WTC11 (cell line): ENCODE results near the gene EPHA6. TPM values are rescaled to one million over a fixed set of nuclear protein-coding genes. Genes with fewer than 3 reads are reported as not detected.
A peak's percentile ranks its signal among the peaks of the same experiment; 100 is the strongest.

Experiments used
- ATAC-seq: fragments of 200-7000 bp; cut with Tn5 transposase; 2 replicates; pipeline ENCODE4 v1.10.0; 2021; ENCODE audit warnings: mild to moderate bottlenecking, moderate library complexity
- CTCF ChIA-PET: fragments of 300-600 bp; sonication (Branson Sonifier 250); formaldehyde crosslinking; loops from one replicate; lab custom pipeline; 2021; ENCODE audit warnings: antibody characterized with exemption; lab: Charles Lee
- POLR2A ChIA-PET: fragments of 350-600 bp; sonication (Branson Sonifier 250); formaldehyde crosslinking; loops from one replicate; lab custom pipeline; 2021; ENCODE audit warnings: antibody characterized with exemption; lab: Charles Lee
- DNase-seq: peaks from one replicate; pipeline ENCODE4 v3.0.0; 2021; ENCODE audit warnings: low spot score
- H3K27ac Mint-ChIP-seq: 2 replicates; pipeline ENCODE4 v1.8.0; 2021; ENCODE audit warnings: mixed read lengths
- H3K27me3 Mint-ChIP-seq: 2 replicates; pipeline ENCODE4 v1.8.0; 2021; ENCODE audit warnings: low read depth, mild to moderate bottlenecking, moderate library complexity, mixed read lengths
- H3K36me3 Mint-ChIP-seq: 2 replicates; pipeline ENCODE4 v1.8.0; 2021; ENCODE audit warnings: mixed read lengths
- H3K4me1 Mint-ChIP-seq: 2 replicates; pipeline ENCODE4 v1.8.0; 2022; ENCODE audit warnings: mixed read lengths
- H3K4me3 Mint-ChIP-seq: 2 replicates; pipeline ENCODE4 v1.8.0; 2021; ENCODE audit warnings: mild to moderate bottlenecking, moderate library complexity, mixed read lengths
- H3K9me3 Mint-ChIP-seq: 2 replicates; pipeline ENCODE4 v1.8.0; 2021; ENCODE audit warnings: mixed read lengths
- ATF3 ChIP-seq: sonication (generic); formaldehyde crosslinking; conservative IDR thresholded peaks from 2 replicates; pipeline ENCODE4 v1.8.1; 2022; ENCODE audit warnings: mild to moderate bottlenecking, missing genetic modification reagents
- EMX1 ChIP-seq: fragments of 250-450 bp; sonication (Bioruptor Pico); IDR thresholded peaks from 2 replicates; pipeline ENCODE4 v1.8.0; 2021; ENCODE audit warnings: mild to moderate bottlenecking
- ESRRA ChIP-seq: sonication (generic); formaldehyde crosslinking; IDR thresholded peaks from 2 replicates; pipeline ENCODE4 v1.8.1; 2022; ENCODE audit warnings: mild to moderate bottlenecking, missing genetic modification reagents, borderline replicate concordance
- GRHL2 ChIP-seq: fragments of 250-450 bp; sonication (Bioruptor Pico); IDR thresholded peaks from 2 replicates; pipeline ENCODE4 v1.8.0; 2022; ENCODE audit warnings: mild to moderate bottlenecking, moderate library complexity; ENCODE audit not compliant: insufficient replicate concordance, severe bottlenecking
- MYBL2 ChIP-seq: sonication (generic); formaldehyde crosslinking; IDR thresholded peaks from 2 replicates; pipeline ENCODE4 v1.8.1; 2023; ENCODE audit warnings: mild to moderate bottlenecking, moderate library complexity, missing genetic modification reagents
- NFE2L1 ChIP-seq: sonication (generic); formaldehyde crosslinking; IDR thresholded peaks from 2 replicates; pipeline ENCODE4 v1.8.1; 2023; ENCODE audit warnings: missing genetic modification reagents
- NR3C1 ChIP-seq: sonication (generic); formaldehyde crosslinking; conservative IDR thresholded peaks from 2 replicates; pipeline ENCODE4 v1.8.1; 2023; ENCODE audit warnings: low read depth, mild to moderate bottlenecking, missing genetic modification reagents
- SMAD3 ChIP-seq: sonication (generic); formaldehyde crosslinking; IDR thresholded peaks from 2 replicates; pipeline ENCODE4 v1.8.0; 2022; ENCODE audit warnings: missing genetic modification reagents, mild to moderate bottlenecking, borderline replicate concordance
- TEAD1 ChIP-seq: sonication (generic); formaldehyde crosslinking; IDR thresholded peaks from 2 replicates; pipeline ENCODE4 v1.8.0; 2022; ENCODE audit warnings: mild to moderate bottlenecking, missing genetic modification reagents
- ZBTB43 ChIP-seq: sonication (generic); formaldehyde crosslinking; IDR thresholded peaks from 2 replicates; pipeline ENCODE4 v1.8.1; 2023; ENCODE audit warnings: mild to moderate bottlenecking, missing genetic modification reagents
- ZNF281 ChIP-seq: sonication (generic); formaldehyde crosslinking; IDR thresholded peaks from 2 replicates; pipeline ENCODE4 v1.8.0; 2023; ENCODE audit warnings: mild to moderate bottlenecking, missing genetic modification reagents
- ZNF423 ChIP-seq: fragments of 250-450 bp; sonication (Bioruptor Pico); IDR thresholded peaks from 2 replicates; pipeline ENCODE4 v2.1.2; 2022; ENCODE audit warnings: mild to moderate bottlenecking, moderate library complexity
- ZNF425 ChIP-seq: fragments of 250-450 bp; sonication (Bioruptor Pico); conservative IDR thresholded peaks from 2 replicates; pipeline ENCODE4 v1.9.0; 2021; ENCODE audit warnings: mild to moderate bottlenecking
- total RNA-seq: library from RNA; stranded (reverse); gene quantifications from 3 replicates; pipeline ENCODE4 v1.2.3, GENCODE V29; 2021
- TF ChIP-seq, protein P1 (sequence below): fragments of 250-450 bp; sonication (Bioruptor Pico); IDR thresholded peaks from 2 replicates; pipeline ENCODE4 v2.1.2; 2022; ENCODE audit warnings: mild to moderate bottlenecking, moderate library complexity
- TF ChIP-seq, protein P2 (sequence below): sonication (generic); formaldehyde crosslinking; IDR thresholded peaks from 2 replicates; pipeline ENCODE4 v1.8.0; 2023; ENCODE audit warnings: missing genetic modification reagents, mild to moderate bottlenecking, borderline replicate concordance
- TF ChIP-seq, protein P3 (sequence below): fragments of 250-450 bp; sonication (Bioruptor Pico); IDR thresholded peaks from 2 replicates; pipeline ENCODE4 v1.8.0; 2021; ENCODE audit warnings: mild to moderate bottlenecking

The EPHA6 gene
- total RNA-seq, 1 experiment from 2014 or later: 2.1 TPM

GRCh38 chr3:97340940-97341339, 526.5 kb downstream of the EPHA6 start:
- no peak overlapping the region for H3K4me3 Mint-ChIP-seq
- no peaks in the 10 kb centered on the region for H3K27me3 Mint-ChIP-seq
- H3K27ac Mint-ChIP-seq: peak overlapping the region; percentile 66
- POLR2A ChIA-PET: no interaction called here
- peaks cover 18% of the 10 kb centered on the region for H3K9me3 Mint-ChIP-seq
- H3K36me3 Mint-ChIP-seq: peaks cover 2% of the 10 kb centered on the region; the same call in 1 of the 2 replicates
- peak; percentile 80 for ATAC-seq
- CTCF ChIA-PET: no interaction called here
- H3K4me1 Mint-ChIP-seq: peaks cover 8% of the 10 kb centered on the region
- TF ChIP-seq ESRRA (CRISPR knock-in tag) (no peak), ATF3 (CRISPR knock-in tag) (no peak), ZNF423 (no peak), NFE2L1 (no peak), TEAD1 (CRISPR knock-in tag) (no peak), NR3C1 (CRISPR knock-in tag) (no peak), GRHL2 (CRISPR knock-in tag) (no peak), EMX1 (CRISPR knock-in tag) (no peak)
- TF ChIP-seq, all 79 proteins: peak for 0
- no peak for DNase-seq

GRCh38 chr3:97347780-97348179, 533.4 kb downstream of the EPHA6 start:
- Mint-ChIP-seq H3K27me3 (no peaks in the 10 kb centered on the region), H3K4me1 (no peaks in the 10 kb centered on the region), H3K9me3 (peaks cover 3% of the 10 kb centered on the region; the same call in 1 of the 2 replicates), H3K27ac (no peak overlapping the region), H3K36me3 (no peaks in the 10 kb centered on the region), H3K4me3 (no peak overlapping the region)
- TF ChIP-seq, protein P1, sequence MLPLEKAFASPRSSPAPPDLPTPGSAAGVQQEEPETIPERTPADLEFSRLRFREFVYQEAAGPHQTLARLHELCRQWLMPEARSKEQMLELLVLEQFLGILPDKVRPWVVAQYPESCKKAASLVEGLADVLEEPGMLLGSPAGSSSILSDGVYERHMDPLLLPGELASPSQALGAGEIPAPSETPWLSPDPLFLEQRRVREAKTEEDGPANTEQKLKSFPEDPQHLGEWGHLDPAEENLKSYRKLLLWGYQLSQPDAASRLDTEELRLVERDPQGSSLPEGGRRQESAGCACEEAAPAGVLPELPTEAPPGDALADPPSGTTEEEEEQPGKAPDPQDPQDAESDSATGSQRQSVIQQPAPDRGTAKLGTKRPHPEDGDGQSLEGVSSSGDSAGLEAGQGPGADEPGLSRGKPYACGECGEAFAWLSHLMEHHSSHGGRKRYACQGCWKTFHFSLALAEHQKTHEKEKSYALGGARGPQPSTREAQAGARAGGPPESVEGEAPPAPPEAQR: no peak
- TF ChIP-seq ZNF281 (CRISPR knock-in tag) (no peak), ZBTB43 (CRISPR knock-in tag) (no peak), MYBL2 (CRISPR knock-in tag) (no peak), SMAD3 (CRISPR knock-in tag) (no peak), ZNF425 (no peak)
- TF ChIP-seq, protein P2, sequence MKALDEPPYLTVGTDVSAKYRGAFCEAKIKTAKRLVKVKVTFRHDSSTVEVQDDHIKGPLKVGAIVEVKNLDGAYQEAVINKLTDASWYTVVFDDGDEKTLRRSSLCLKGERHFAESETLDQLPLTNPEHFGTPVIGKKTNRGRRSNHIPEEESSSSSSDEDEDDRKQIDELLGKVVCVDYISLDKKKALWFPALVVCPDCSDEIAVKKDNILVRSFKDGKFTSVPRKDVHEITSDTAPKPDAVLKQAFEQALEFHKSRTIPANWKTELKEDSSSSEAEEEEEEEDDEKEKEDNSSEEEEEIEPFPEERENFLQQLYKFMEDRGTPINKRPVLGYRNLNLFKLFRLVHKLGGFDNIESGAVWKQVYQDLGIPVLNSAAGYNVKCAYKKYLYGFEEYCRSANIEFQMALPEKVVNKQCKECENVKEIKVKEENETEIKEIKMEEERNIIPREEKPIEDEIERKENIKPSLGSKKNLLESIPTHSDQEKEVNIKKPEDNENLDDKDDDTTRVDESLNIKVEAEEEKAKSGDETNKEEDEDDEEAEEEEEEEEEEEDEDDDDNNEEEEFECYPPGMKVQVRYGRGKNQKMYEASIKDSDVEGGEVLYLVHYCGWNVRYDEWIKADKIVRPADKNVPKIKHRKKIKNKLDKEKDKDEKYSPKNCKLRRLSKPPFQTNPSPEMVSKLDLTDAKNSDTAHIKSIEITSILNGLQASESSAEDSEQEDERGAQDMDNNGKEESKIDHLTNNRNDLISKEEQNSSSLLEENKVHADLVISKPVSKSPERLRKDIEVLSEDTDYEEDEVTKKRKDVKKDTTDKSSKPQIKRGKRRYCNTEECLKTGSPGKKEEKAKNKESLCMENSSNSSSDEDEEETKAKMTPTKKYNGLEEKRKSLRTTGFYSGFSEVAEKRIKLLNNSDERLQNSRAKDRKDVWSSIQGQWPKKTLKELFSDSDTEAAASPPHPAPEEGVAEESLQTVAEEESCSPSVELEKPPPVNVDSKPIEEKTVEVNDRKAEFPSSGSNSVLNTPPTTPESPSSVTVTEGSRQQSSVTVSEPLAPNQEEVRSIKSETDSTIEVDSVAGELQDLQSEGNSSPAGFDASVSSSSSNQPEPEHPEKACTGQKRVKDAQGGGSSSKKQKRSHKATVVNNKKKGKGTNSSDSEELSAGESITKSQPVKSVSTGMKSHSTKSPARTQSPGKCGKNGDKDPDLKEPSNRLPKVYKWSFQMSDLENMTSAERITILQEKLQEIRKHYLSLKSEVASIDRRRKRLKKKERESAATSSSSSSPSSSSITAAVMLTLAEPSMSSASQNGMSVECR (CRISPR knock-in tag): no peak
- TF ChIP-seq, protein P3, sequence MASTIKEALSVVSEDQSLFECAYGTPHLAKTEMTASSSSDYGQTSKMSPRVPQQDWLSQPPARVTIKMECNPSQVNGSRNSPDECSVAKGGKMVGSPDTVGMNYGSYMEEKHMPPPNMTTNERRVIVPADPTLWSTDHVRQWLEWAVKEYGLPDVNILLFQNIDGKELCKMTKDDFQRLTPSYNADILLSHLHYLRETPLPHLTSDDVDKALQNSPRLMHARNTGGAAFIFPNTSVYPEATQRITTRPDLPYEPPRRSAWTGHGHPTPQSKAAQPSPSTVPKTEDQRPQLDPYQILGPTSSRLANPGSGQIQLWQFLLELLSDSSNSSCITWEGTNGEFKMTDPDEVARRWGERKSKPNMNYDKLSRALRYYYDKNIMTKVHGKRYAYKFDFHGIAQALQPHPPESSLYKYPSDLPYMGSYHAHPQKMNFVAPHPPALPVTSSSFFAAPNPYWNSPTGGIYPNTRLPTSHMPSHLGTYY (CRISPR knock-in tag): no peak
- ChIA-PET CTCF (no interaction called here), POLR2A (no interaction called here)
- DNase-seq: no peak
- no peak for ATAC-seq
